ENCODE measurements around the gene ATG2A.

DNA sequence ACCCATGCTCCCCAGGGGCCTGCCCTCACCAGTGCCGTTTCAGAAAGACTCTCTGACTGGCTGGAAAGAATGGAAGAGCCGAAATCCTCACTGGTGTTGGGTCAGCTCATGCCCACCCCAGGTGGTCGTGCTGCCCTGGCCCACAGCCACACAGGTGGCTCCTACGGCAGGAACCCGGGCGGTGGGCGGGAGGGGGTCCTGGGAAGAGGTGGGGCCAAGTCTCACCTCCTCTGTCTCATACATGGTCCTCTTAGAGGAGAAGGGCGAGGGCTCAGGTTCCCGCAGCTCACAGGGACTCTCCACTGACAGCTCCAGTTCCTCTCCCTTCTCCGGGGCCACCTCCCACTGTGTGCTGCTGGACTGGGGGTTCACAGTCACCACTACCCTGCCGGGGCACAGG, 8.2 kb downstream of the ATG2A start:
- TF ChIP-seq ZNF589 (CRISPR knock-in tag; IDR thresholded peaks at IDR 0.05; ENCODE audit: low read depth): no peak
- TF ChIP-seq CTCF (IDR thresholded peaks at IDR 0.05 in 2 of 3, conservative IDR thresholded peaks at IDR 0.05 in 1 of 3; ENCODE audit: insufficient read depth in 2 of 3, low read depth in 1 of 3, low read length in 3 of 3): no peak
- no peak for TF ChIP-seq POLR2A (conservative IDR thresholded peaks at IDR 0.05)
- TF ChIP-seq BMI1 (IDR thresholded peaks at IDR 0.05; ENCODE audit: low read length): no peak
- TF ChIP-seq LEF1 (IDR thresholded peaks at IDR 0.05): no peak
- no peak for TF ChIP-seq ZNF274 (IDR thresholded peaks at IDR 0.05; ENCODE audit: borderline replicate concordance, low read depth, low read length)
- TF ChIP-seq, protein P1, sequence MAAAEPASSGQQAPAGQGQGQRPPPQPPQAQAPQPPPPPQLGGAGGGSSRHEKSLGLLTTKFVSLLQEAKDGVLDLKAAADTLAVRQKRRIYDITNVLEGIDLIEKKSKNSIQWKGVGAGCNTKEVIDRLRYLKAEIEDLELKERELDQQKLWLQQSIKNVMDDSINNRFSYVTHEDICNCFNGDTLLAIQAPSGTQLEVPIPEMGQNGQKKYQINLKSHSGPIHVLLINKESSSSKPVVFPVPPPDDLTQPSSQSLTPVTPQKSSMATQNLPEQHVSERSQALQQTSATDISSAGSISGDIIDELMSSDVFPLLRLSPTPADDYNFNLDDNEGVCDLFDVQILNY (CRISPR knock-in tag; IDR thresholded peaks at IDR 0.05): no peak
- TF ChIP-seq JUN (IDR thresholded peaks at IDR 0.05; ENCODE audit: borderline replicate concordance, low read depth, low read length): no peak
- no peak for TF ChIP-seq JUN (CRISPR knock-in tag; IDR thresholded peaks at IDR 0.05; ENCODE audit: borderline replicate concordance)
- no peak for TF ChIP-seq RFX5 (IDR thresholded peaks at IDR 0.05; ENCODE audit: low read depth, low read length)
- TF ChIP-seq PATZ1 (CRISPR knock-in tag; IDR thresholded peaks at IDR 0.05; ENCODE audit: borderline replicate concordance): no peak
- TF ChIP-seq, protein P2, sequence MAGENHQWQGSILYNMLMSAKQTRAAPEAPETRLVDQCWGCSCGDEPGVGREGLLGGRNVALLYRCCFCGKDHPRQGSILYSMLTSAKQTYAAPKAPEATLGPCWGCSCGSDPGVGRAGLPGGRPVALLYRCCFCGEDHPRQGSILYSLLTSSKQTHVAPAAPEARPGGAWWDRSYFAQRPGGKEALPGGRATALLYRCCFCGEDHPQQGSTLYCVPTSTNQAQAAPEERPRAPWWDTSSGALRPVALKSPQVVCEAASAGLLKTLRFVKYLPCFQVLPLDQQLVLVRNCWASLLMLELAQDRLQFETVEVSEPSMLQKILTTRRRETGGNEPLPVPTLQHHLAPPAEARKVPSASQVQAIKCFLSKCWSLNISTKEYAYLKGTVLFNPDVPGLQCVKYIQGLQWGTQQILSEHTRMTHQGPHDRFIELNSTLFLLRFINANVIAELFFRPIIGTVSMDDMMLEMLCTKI (IDR thresholded peaks at IDR 0.05; ENCODE audit: partially characterized antibody): no peak
- no peak for TF ChIP-seq ZNF143 (CRISPR knock-in tag; IDR thresholded peaks at IDR 0.05)
- TF ChIP-seq LARP7 (IDR thresholded peaks at IDR 0.05): no peak
- no peak for TF ChIP-seq POLR2AphosphoS5 (IDR thresholded peaks at IDR 0.05; ENCODE audit: control insufficient read depth, insufficient read depth, low read depth, low read length)

Measured in K562 (cell line).